Large intestine (tissue), 3 donors: ENCODE results near the gene SLC22A23. TPM values are rescaled to one million over a fixed set of nuclear protein-coding genes. Genes with fewer than 3 reads are reported as not detected.

Experiments used
- DNase-seq, 2 donors: peaks; one replicate each; pipeline versions ENCODE4 v3.0.0 to v3.0.0-alpha.2; 2013
- H3K27ac ChIP-seq: one replicate; pipeline ENCODE4 v1.5.1; 2013; ENCODE audit warnings: low read length
- H3K27me3 ChIP-seq: 2 replicates; pipeline ENCODE4 v1.6.1; 2013; ENCODE audit warnings: low read length; ENCODE audit not compliant: control insufficient read depth, insufficient read depth
- H3K36me3 ChIP-seq: 2 replicates; pipeline ENCODE4 v1.6.1; 2013; ENCODE audit warnings: low read length; ENCODE audit not compliant: control insufficient read depth, insufficient read depth
- H3K4me1 ChIP-seq: one replicate; pipeline ENCODE4 v1.6.1; 2013; ENCODE audit warnings: low read length; ENCODE audit not compliant: control insufficient read depth, insufficient read depth
- H3K4me3 ChIP-seq: one replicate; pipeline ENCODE4 v1.5.1; 2013; ENCODE audit warnings: low read length
- H3K9me3 ChIP-seq: one replicate; pipeline ENCODE4 v1.6.1; 2013; ENCODE audit warnings: mild to moderate bottlenecking, low read depth, low read length, moderate library complexity; ENCODE audit not compliant: control insufficient read depth
- WGBS: methylation state at CpG from one replicate; pipeline ENCODE4 v1.1.5; 2013; ENCODE audit warnings: low lambda C conversion rate; ENCODE audit not compliant: insufficient coverage; 5-methylcytosine and 5-hydroxymethylcytosine counted together
- polyA plus RNA-seq: library from polyadenylated mRNA; unstranded; fragments of 120-200 nt; gene quantifications from one replicate; pipeline ENCODE4 v1.2.1, GENCODE V29; 2013

The SLC22A23 gene
- polyA plus RNA-seq, 1 donor = 34.7 TPM

- H3K4me1 ChIP-seq = peaks cover 33% of the 10 kb centered on the region
- DNase-seq = no peak
- no peaks in the 10 kb centered on the region for H3K36me3 ChIP-seq
- WGBS = 100% methylated on average over 5 of the region's 14 CpGs
- H3K4me3 ChIP-seq = no peak overlapping the region
- H3K27ac ChIP-seq = no peak overlapping the region
- H3K27me3 ChIP-seq = no peaks in the 10 kb centered on the region
- H3K9me3 ChIP-seq = no peaks in the 10 kb centered on the region
Observed at GRCh38 chr6:3358413-3359100, 98.3 kb downstream of the SLC22A23 start.

- Histone ChIP-seq H3K27ac (no peak overlapping the region), H3K9me3 (no peaks in the 10 kb centered on the region)
- no CpG with 5 or more reads among the region's 6 CpGs for WGBS
Observed at GRCh38 chr6:3357678-3358077, 99.2 kb downstream of the SLC22A23 start.

DNA sequence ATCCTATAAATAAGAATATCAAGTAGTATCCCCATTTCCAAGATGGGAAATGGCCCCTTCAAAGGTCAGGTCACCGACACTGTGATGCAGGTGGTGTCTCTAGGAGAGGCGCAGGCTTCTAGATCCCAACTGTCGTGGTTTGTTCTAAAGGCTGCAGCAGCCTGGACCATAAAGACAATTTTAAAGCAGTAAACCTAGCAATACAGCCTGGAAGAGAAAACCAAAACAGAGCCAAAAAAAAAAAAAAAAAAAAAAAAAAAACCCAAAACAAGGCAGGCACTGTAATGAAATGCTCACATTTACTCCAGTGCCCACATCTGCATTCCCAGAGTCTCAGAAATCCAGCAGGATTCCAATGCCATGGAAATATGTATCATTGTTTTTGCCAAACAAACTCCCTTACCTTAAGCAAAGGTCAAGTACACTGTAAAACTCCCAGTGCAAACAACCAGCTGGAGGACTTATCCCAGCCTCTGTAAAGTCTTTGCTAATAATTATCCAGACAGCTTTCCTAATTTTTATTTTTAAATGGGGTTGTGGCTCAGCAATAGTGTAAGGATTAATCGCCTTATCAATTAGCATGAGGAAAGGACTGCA is 99.9 kb downstream of the SLC22A23 start:
- H3K4me1 ChIP-seq = peaks cover 26% of the 10 kb centered on the region
- H3K27ac ChIP-seq = peak overlapping the region; percentile 80
- no peaks in the 10 kb centered on the region for H3K36me3 ChIP-seq
- peak; percentile 49 to 81 for DNase-seq
- no peaks in the 10 kb centered on the region for H3K27me3 ChIP-seq
- WGBS = 0% methylated on average over 1 of the region's 4 CpGs
- H3K4me3 ChIP-seq = no peak overlapping the region
- H3K9me3 ChIP-seq = no peaks in the 10 kb centered on the region

More at GRCh38 chr6:3357678-3358077, 99.2 kb downstream of the SLC22A23 start:
- no peak for DNase-seq
- H3K36me3 ChIP-seq = no peaks in the 10 kb centered on the region
- no peaks in the 10 kb centered on the region for H3K27me3 ChIP-seq
- peaks cover 26% of the 10 kb centered on the region for H3K4me1 ChIP-seq
- no peak overlapping the region for H3K4me3 ChIP-seq

GRCh38 chr6:3356056-3356823 is 100.6 kb downstream of the SLC22A23 start:
- peaks cover 26% of the 10 kb centered on the region for H3K4me1 ChIP-seq
- H3K27ac ChIP-seq = peak overlapping the region; percentile 80
- H3K9me3 ChIP-seq = no peaks in the 10 kb centered on the region
- peak; percentile 65 to 81 for DNase-seq
- WGBS = no CpG with 5 or more reads among the region's 24 CpGs
- no peaks in the 10 kb centered on the region for H3K27me3 ChIP-seq
- no peaks in the 10 kb centered on the region for H3K36me3 ChIP-seq
- H3K4me3 ChIP-seq = no peak overlapping the region

DNA sequence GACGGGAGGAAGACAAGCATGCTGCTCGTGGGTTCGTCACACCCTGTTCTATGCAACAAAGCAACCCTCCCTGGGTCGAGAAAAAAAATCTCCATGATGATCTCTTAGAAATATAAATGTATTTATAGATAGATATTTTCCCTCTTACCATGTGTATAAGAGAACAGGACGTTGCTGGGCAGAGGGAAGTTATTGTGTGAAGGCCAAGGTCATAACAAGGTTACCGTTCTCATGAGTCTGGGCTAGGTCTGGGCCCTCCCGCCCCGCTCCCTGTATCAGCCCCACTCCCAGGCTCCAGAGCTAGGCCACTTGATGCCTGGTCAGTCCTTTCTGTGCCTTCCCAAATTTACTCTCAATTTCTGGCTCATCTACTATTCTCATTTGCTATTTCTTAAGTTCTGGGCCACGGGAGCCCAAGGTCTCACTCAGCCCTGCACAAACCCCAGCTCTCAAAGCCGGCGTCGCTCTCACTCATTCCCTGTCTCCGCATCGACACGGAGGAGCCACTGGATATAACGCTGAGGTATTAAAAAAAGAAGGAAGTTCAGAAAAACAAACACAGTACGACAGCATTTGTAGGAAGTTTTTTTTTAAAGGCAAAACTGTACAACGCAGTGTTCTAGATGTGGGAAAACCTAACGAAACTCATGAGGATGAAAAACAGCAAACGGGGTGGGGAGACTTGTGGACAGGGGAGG is 101.3 kb downstream of the SLC22A23 start:
- Histone ChIP-seq H3K9me3 (no peaks in the 10 kb centered on the region), H3K27me3 (no peaks in the 10 kb centered on the region), H3K4me1 (peaks cover 26% of the 10 kb centered on the region), H3K36me3 (no peaks in the 10 kb centered on the region), H3K27ac (peak overlapping the region; percentile 74), H3K4me3 (peak overlapping the region; percentile 20)
- WGBS = 31% methylated on average over 7 of the region's 20 CpGs
- peak in 1 of 2 donors; percentile 64 for DNase-seq

DNA sequence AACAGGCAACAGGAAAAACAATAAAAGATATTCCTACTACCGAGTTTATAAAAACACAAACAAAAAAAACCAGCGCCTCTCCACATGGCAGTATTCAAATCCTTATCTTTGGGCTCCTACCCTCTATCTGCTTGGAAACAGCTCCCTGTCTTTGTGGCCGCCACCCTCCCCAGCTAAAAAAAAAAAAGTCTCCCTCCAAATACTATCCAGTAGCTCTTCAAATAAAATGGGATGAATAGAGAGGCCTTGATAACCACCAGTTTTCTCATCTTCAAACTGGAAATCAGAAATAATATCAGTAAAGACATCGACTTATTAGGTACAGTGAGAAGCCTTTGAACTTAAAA is 101.9 kb downstream of the SLC22A23 start:
- Histone ChIP-seq H3K27me3 (no peaks in the 10 kb centered on the region), H3K4me3 (no peak overlapping the region), H3K36me3 (no peaks in the 10 kb centered on the region), H3K4me1 (peaks cover 28% of the 10 kb centered on the region), H3K9me3 (no peaks in the 10 kb centered on the region), H3K27ac (peak overlapping the region; percentile 74)
- no peak for DNase-seq
- WGBS = 83% methylated on average over 2 of the region's 4 CpGs

- no peak for DNase-seq
- Histone ChIP-seq H3K36me3 (no peaks in the 10 kb centered on the region), H3K4me3 (no peak overlapping the region), H3K27me3 (no peaks in the 10 kb centered on the region), H3K9me3 (no peaks in the 10 kb centered on the region), H3K27ac (no peak overlapping the region), H3K4me1 (peaks cover 39% of the 10 kb centered on the region)
- no CpG with 5 or more reads among the region's 5 CpGs for WGBS
Observed at GRCh38 chr6:3353939-3354338, 102.9 kb downstream of the SLC22A23 start.

GRCh38 chr6:3353213-3353903 is 103.5 kb downstream of the SLC22A23 start:
- H3K36me3 ChIP-seq = no peaks in the 10 kb centered on the region
- H3K27ac ChIP-seq = no peak overlapping the region
- WGBS = no CpG with 5 or more reads among the region's 9 CpGs
- no peak for DNase-seq
- peaks cover 40% of the 10 kb centered on the region for H3K4me1 ChIP-seq
- H3K27me3 ChIP-seq = no peaks in the 10 kb centered on the region
- no peaks in the 10 kb centered on the region for H3K9me3 ChIP-seq
- no peak overlapping the region for H3K4me3 ChIP-seq

DNA sequence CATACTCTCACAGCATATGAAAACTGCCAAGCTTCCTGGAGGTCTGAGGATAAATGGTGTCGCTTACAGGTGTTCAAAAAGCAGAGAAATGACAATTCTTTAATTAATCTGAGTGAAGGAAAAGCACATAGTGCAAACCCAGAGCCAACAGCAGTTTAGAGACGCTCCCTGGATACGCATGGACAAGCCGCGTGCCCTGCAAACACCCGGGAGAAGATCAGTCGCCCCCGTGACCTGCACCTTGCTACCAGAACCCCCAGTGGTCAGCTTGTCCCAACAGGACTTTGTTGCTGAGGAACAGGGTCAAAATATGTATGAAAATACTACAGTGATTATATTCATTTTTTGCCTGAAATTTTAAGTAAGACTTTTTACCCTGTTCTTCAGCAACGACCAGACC is 104.2 kb downstream of the SLC22A23 start:
- Histone ChIP-seq H3K36me3 (no peaks in the 10 kb centered on the region), H3K4me1 (peaks cover 38% of the 10 kb centered on the region), H3K27ac (no peak overlapping the region), H3K27me3 (no peaks in the 10 kb centered on the region), H3K9me3 (no peaks in the 10 kb centered on the region), H3K4me3 (no peak overlapping the region)
- no peak for DNase-seq
- no CpG with 5 or more reads among the region's 9 CpGs for WGBS
